Glomerular endothelial cell (primary cell): ENCODE measurements around the gene IQCE. TPM values are rescaled to one million over a fixed set of nuclear protein-coding genes. Genes with fewer than 3 reads are reported as not detected.

Experiments used
- DNase-seq: peaks from one replicate; pipeline ENCODE4 v3.0.0-alpha.2; 2011; ENCODE audit warnings: low read depth, low spot score; ENCODE audit errors: extremely low read depth
- total RNA-seq: library from RNA; depleted of rRNA; stranded (reverse); fragments of >200 nt; gene quantifications from 2 replicates; pipeline ENCODE4 v1.2.3, GENCODE V29; 2015

Gene IQCE, protein sequence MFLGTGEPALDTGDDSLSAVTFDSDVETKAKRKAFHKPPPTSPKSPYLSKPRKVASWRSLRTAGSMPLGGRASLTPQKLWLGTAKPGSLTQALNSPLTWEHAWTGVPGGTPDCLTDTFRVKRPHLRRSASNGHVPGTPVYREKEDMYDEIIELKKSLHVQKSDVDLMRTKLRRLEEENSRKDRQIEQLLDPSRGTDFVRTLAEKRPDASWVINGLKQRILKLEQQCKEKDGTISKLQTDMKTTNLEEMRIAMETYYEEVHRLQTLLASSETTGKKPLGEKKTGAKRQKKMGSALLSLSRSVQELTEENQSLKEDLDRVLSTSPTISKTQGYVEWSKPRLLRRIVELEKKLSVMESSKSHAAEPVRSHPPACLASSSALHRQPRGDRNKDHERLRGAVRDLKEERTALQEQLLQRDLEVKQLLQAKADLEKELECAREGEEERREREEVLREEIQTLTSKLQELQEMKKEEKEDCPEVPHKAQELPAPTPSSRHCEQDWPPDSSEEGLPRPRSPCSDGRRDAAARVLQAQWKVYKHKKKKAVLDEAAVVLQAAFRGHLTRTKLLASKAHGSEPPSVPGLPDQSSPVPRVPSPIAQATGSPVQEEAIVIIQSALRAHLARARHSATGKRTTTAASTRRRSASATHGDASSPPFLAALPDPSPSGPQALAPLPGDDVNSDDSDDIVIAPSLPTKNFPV
- 6.7 and 12.7 TPM in 2 replicates for total RNA-seq

DNA sequence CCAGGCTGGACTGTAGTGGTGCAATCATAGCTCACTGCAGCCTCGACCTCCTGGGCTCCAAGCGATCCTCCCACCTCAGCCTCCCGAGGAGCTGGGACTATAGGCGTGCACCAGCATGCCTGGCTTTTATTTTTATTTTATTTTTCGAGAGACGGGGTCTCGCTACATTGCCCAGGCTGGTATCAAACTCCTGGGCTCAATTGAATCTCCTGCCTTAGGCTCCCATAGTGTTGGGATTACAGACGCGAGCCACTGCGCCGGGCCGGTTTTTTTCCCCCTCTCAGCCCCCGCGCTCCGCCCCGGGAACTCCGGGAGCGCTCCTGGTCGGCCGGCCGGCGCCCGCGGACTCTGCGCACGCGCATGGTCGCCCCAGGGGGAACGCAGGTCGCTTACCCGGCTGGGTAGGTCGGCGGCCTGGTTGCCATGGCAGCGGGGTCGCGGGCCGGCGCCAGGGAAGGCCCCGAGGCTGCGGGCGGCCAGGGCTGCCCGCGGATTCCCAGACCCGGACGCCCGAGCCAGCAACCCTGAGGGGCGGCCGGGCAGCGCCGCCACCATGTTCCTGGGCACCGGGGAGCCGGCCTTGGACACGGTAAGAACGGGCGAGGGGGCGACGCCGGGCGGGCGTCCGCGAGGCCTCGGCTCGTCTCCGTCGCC, at the start of gene IQCE:
TSS of gene IQCE (plus strand) at position 351 of the 654 bp plus-strand sequence. CDS start at position 554, 203 bp downstream.
- no peak for DNase-seq

DNA sequence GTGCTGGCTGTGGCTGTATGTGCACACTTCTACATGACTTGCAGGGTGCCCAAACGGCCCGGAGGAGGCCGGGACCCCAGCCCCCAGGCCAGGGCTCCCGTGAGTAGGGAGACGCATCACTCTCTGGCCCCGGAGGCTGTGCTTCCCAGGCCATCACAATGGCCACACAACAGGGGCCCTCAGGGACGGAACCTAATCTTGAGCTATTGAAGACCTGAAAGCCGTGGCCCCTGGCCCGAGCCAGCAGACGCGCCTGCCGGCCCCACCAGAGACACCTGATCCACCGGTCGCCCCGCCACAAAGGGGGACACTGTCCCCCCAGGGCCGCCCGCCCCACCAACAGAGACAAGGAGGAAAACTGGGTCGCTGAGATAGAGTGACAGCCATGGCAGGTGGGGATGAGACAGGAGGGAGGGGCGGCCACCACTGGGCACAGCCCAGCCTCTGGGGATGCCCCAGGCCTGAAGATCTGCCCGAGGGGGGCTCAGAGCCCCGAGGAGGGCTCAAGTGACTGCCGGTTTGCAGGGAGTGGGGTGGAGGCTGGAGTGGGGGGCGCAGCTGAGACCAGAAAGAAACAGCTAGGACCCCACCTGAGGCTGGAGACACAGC, 49.4 kb upstream of the IQCE start:
- DNase-seq, result no peak

DNA sequence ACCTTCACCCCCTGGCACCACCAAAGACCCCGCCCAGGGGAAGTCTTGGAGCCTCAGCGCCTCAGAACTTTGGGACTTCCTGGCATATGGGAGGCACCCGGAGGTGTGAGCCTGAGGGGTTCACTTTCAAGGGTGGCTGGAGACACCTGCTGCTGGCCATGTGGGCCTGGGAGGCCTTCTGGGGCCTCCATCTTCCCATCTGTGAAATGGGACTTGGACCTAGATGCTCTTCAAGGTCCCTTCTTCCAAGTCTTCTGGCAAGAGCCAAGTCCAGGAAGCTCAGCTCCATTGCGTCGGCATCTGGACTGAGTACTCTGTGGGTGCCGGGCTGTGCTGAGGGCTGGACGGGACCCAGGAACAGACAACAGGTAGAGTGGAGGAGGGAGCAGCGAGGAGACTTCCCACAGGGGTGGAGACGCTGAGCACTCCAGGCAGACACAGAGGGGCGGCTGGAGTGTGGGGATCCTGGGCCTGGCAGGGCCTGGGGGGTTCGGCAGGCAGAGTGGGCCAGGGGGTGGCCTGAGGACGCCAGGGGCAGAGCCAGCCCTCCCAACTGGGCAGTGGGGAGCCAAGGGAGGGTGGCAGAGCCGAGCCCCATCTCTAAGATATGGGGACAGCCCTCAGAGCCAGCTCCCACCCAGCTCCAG, 48.5 kb upstream of the IQCE start:
- DNase-seq, result no peak

DNA sequence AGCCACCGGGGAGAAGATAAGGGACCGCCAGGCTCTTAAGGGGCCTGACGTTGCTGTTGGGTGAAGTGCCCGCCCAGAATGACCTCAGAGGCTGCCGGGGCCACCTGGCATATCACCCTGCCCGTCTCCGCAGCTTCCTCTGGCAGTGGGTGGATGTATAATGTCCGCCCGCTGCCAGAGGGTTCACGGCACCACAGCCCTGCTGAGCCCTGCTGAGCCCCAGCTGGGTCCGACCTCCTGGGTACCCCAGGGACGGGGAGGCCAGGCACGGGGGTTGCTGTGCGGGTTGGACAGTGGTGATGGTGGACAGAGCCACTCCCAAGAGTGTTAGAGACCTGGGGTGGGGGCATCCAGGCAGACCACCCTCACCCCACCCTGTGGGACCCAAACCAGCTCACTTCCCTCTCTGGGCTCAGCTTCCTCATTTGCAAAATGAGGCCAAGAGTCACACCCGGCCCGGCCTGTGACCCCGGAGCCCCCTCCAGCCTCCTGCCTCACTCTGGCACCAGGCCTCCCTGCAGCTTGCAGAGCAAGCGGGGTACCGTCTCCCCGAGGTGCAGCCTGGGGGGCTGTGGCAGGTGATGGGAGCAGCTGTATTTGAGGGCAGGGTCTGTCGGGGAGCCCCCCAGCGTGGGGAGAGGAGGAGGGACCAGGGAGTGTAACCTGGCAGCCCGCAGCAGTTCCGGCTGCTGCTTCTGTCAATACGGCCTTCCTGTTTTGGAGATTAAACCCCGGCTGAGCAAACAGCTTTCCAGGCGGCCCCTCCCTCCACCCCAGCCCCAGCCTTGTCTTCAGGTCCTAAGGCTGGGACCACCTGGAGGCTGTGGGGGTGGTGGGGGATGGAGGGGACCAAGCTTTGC, 47.6 kb upstream of the IQCE start:
- DNase-seq, result no peak

DNA sequence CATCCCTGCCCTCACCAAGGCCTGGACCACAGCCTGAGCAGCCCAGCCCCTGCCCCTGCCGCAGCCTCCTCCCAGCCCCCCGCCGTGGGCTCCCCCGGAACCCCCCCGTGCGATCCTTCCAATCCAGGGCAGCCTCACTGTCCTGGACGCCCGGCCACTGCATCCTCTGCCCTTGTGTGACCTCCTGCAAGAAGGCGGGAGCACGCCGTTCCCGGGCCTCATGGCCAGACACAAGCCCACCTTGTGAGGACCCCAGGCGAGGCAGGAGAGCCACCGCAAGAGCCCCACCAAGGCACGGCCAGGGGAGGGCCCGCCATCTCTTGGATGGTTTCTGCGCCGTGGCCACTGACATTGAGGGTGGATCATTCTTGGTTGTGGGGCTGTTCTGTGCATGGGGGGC, 47.0 kb upstream of the IQCE start:
- DNase-seq, result no peak

DNA sequence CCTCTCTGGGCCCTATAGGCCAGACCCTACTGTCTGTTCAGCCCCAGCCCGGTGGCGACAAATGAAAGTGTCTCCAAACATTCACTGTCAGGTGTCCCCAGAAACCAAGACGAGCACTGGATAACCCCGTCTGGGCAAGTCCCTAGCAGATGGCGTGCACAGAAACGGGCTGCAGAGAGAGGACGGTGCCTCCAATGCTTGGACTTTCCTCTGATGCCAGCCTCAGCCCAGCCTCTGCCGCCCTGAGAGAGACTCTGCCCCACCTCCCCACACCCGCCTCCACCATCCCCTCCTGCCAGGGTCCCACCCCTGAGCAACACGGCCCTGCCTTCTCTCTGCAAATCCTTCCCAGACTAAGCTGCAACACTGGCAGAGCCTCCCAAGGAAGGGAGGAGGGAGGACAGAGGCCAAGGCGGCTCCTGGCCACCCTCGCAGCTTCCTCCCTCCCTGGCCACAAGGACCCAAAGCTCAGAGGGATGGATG, 46.6 kb upstream of the IQCE start:
- DNase-seq, result no peak

DNA sequence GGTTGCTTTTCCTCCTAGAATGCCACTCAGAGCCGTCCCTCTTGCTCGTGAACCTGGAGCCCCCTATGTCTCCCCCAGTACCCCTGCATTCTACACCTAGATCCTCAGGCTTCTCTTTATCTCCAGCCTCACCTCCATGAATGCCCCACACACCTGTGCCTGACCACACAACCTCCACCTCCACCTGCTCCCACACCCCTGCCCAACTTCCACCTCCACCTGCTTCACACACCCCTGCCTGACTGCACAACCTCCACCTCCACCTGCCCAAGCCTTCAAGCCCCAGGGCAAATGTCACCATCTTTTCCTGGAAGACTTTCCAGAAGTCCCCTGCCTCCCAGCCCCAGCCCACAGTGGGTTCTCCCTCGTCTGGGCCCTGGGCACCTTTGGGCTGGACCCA, 46.1 kb upstream of the IQCE start:
- DNase-seq, result no peak

DNA sequence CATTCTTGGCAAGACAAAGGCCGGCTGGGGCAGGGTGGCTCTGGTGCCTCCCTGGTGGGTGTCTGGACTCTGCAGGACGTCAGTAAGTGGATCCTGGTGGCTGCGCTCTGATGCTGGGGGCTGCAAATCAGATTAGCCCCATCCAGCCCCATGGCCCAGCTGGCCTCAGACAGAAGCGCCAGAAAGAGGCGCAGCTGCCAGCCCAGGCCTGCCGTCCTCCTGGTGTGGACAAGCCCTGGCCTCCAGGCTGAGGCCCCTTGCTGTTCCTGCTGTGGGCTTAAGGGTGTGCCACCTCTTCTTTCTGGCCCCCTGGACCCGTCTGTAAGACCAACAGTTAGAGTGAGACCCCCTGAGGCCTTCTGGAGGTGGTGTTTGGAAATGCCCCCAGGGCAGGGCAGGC, 45.1 kb upstream of the IQCE start:
- no peak for DNase-seq

DNA sequence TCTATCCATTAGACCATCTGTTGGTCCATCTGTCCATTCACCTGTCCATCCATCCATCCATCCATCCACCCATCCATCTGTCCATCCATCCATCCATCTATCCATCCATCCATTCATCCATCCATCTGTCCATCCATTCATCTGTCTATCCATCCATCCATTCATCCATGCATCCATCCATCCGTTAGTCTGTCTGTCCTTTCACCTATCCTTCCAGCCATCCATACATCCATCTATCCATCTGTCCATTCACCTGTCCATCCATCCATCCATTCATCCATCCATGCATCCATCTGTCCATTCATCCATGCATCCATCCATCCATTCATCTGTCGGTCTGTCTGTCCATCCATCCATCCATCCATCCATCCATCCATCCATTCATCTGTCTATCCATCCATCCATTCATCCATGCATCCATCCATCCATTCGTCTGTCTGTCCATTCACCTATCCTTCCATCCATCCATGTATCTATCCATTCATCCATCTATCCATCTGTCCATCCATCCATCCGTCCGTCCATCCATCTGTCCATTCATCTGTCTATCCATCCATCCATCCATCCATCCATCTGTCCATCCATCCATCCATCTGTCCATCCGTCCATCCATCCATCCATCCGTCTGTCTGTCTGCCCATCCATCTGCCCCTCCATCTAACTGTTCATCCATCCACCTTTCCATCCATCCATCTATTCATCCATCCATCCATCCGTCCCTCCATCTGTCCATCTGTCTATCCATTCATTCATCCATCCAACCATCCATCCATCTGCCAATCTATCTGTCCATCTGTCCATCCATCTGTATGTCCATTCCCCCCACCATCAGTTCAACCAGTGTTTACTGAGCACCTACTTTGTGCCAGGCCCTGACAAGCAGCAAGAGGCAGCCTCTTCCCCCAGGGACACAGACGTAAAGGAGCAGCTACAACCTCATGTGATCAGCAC, 44.0 kb upstream of the IQCE start:
- no peak for DNase-seq

DNA sequence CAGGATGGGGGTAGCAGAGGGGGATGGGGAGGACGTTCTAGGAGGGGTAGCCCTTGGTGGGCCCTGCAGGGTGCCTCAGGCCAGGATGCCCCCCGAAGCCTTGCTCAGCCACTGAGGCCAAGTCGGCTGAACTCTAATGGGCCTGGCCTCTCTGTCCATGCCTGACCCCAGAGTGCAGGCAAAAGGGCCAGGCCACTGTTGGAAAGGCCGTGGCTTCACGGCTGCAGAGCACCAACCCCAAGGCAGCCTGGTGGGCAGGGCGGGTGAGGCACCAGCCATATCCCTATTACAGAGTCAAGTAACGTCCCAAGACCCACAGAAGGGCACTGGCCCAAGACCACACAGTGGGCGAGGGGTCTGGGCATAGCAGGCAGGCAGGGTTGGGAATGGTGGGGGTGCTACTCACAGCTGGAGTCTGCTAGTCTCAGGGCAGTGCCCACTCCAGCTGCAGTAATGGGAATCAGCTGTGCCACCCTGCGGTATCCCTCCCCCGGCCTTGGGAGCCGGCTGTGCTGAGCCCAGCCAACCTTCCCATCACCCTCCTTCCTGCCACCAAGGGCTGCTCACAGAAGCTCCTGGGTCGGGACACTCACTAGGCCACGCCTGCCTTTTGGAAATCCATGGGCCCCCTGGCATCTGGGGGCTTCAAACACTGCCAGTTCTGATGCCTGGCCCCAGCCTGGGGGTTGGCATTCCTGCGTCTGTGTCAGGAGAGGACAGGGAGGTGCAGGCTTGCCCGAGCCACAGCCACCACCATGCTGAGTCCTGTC, 43.2 kb upstream of the IQCE start:
- no peak for DNase-seq

DNA sequence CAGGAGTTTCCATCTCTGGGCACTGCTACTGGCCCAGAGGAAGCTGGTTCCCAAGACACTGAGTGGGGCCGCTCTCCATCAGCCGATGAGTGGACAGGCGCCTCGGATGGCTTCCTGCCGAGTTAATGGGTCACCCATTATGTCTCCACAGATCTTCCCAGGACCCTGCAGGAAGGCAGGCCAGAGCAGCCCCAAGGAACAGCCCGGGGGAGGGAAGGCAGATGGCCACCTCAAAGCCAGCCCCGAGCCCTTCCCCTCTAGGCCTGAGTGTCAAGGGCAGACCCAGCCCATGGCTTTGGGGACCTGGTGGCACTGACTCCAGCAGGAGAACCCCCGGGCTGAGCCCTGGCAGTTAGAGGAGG, 42.6 kb upstream of the IQCE start:
- no peak for DNase-seq

DNA sequence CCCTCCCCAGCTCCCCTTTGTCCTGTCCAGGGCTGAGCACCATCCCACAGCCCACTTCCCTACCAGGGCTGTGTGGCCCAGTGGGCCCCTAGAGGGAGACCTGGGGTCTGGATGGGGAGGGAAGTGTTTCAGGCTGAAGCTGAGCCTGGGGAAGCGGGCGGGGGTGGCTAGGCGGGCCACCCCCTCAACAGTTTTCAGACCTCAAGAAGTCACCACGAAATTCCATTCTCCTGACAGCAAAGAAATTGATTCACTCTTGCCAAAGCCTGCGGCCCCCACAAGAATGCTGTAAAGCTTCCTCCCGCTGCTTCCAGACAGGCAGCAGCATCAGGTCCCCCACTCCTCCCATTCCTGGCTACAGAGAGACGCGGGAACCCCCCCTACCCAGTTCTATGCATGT, 41.8 kb upstream of the IQCE start:
- DNase-seq, result no peak

DNA sequence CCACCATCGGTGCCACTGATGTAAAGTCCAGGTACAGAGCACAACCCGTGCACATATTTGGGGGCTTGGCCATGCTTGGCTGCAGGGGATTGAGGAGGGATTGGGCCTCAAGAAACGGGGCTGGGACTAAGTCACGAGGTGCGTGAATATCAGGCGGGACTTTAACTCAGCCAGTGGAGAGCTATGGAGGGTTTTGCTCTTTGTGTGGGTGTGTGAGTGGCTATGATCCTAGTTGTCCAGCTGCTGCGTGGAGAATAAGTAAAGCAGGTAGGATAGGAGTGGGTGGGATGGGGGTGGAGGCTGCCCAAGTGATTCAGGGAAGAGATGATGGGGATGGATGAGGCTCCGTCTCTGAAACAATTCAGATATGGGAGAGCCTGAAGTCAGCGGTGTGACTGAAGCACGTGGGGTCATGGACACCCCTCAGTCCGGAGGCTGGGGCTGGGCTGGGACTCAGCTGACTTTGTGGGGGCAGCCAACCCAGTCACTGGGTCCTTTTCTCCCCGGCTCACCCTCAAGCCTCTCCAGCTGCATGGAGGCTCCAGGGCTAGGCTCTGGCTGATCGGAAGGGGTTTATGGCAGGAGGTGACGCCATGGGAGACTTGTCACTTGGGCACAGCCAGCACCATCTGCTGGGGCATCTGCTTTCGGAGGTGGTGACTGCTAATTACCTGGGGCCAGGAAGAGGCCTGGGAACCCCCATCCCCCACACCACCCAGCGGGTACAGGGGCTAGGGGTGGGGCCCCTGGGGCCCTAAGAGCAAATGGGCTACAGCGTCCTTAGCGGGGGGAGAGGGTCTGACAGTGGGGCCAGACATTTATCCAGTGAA, 40.9 kb upstream of the IQCE start:
- no peak for DNase-seq

DNA sequence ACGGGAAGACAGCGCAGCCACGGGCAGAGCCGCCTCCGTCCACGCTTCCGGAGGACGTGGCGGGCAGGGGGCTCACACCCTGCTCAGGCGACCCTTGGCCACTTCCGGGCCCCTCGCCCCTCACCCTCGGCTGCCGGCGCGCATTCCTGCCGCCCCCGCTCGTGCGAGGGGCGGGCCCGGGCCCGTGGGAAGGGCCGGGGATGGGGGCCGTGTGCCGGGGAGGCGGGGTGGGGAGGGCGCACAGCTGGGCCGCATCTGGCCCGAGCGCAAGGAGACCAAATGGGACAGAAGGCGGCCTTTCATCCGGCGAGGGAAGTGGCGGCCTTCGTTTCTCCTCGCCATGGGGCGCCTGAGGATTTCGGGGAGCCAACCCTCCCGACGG, 40.1 kb upstream of the IQCE start:
- DNase-seq, result no peak

DNA sequence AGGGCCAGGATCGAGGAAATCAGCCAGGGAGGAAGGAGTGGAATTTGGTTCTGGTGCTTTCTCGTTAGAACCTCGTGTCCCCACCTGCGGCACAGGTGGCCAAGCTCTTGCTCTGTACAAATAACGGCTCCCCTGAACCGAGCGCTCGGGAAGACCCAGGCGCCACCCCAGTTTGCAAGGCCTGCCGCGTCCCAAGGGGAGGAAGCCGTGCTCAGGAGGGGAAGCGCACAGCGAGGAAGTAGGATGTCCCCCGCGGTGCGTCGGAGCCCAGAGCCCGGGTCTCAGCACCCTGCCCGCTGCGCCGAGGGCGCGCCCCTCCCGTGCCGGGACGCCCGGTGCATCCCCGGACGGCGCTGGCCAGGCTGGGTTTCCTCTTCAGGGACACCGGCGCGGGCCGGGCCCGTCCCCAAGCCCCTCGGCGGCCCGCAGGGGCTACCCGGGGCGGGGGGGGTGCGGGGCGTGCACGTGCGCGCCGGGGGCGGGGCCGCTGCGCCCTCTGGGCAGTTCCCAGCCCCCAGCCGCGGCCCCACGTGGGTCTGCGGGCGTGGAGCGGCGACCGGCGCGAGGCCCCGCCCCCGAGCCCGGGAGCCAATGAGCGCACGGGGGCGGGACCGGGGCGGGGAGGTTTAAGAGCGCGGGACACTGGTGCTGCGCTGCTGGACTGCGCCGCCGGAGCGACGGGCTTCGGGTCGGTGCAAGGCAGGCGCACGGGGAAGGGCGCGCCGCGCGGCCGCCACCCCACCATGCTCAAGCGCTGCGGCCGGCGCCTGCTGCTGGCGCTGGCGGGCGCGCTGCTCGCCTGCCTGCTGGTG, 39.5 kb upstream of the IQCE start, which contains the start of gene LFNG:
TSS of gene LFNG (plus strand) at position 656 of the 812 bp plus-strand sequence. CDS start at position 744, 88 bp downstream.
- no peak for DNase-seq

DNA sequence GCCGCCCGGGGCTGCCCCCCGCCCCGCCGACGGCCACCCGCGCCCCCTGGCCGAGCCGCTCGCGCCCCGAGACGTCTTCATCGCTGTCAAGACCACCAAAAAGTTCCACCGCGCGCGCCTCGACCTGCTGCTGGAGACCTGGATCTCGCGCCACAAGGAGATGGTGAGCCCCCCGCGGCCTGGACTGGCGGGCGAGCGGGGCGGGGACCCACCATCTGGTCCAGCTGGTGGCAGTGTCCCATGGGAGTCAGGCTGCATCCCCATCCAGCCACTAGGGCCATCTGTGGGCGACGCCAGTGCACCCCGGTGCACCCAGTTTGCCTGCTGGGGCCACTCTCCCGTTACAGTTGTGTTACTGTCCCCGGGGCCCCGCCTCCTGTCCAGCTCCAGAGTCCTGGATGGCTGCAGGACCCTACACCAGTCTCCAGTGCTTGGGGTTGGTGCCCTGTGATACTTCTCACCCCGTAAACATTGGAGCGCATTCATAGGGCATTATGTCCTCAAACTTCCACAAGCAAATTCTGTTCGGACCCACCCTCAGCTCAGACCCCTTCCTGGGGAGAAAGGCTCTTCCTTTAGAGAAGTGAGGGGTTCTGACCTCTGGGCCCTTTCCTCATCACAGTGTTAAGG, 38.5 kb upstream of the IQCE start:
- DNase-seq, result no peak
